ENCODE data around the gene PIGC.
A peak's percentile ranks its signal among the peaks of the same experiment; 100 is the strongest.

- no peak for TF ChIP-seq REST (IDR thresholded peaks at IDR 0.05)
- TF ChIP-seq CTCF (IDR thresholded peaks at IDR 0.05; ENCODE audit: low read depth, low read length, missing input control), result peak; percentile 85
- no peak for TF ChIP-seq SP1 (IDR thresholded peaks at IDR 0.05)
- TF ChIP-seq MAX (IDR thresholded peaks at IDR 0.05), result no peak
- no peak for TF ChIP-seq EGR1 (IDR thresholded peaks at IDR 0.05; ENCODE audit: low read depth in 2 of 2)
- peak; percentile 41 for TF ChIP-seq TAF1 (conservative IDR thresholded peaks at IDR 0.05)
- TF ChIP-seq ATF3 (IDR thresholded peaks at IDR 0.05), result no peak
- TF ChIP-seq JUND (IDR thresholded peaks at IDR 0.05), result no peak
- peak; percentile 76 for TF ChIP-seq YY1 (IDR thresholded peaks at IDR 0.05)
These were observed at the start of gene PIGC for GRCh38 chr1:172443666-172444453.

All from liver (tissue), 3 donors.